Endothelial cell (in vitro differentiated cells): Measurements from ENCODE around the gene GABBR2. TPM values are rescaled to one million over a fixed set of nuclear protein-coding genes. Genes with fewer than 3 reads are reported as not detected.

ENCODE experiments used
- DNase-seq: peaks from one replicate; pipeline ENCODE4 v3.0.0; 2021; ENCODE audit warnings: low spot score
- H3K27ac Mint-ChIP-seq: one replicate; pipeline ENCODE4 v1.8.0; 2021; ENCODE audit warnings: mixed read lengths, inconsistent platforms; ENCODE audit not compliant: unreplicated experiment
- H3K27me3 Mint-ChIP-seq: one replicate; pipeline ENCODE4 v1.8.0; 2021; ENCODE audit warnings: mild to moderate bottlenecking, moderate library complexity, mixed read lengths, inconsistent platforms; ENCODE audit not compliant: unreplicated experiment
- H3K36me3 Mint-ChIP-seq: one replicate; pipeline ENCODE4 v1.8.0; 2021; ENCODE audit warnings: mild to moderate bottlenecking, low read depth, mixed read lengths, inconsistent platforms; ENCODE audit not compliant: unreplicated experiment
- H3K4me1 Mint-ChIP-seq: one replicate; pipeline ENCODE4 v1.8.0; 2021; ENCODE audit warnings: mild to moderate bottlenecking, mixed read lengths, inconsistent platforms; ENCODE audit not compliant: unreplicated experiment
- H3K4me3 Mint-ChIP-seq: one replicate; pipeline ENCODE4 v1.8.0; 2021; ENCODE audit warnings: mild to moderate bottlenecking, mixed read lengths, inconsistent platforms; ENCODE audit not compliant: unreplicated experiment
- H3K9me3 Mint-ChIP-seq: one replicate; pipeline ENCODE4 v1.8.0; 2021; ENCODE audit warnings: mixed read lengths, inconsistent platforms; ENCODE audit not compliant: unreplicated experiment
- total RNA-seq: library from RNA; stranded (reverse); fragmentation: NEBNext Ultra II Directional; extraction: Animal tissue kit (Norgen Biotek cat#: 25700); gene quantifications from one replicate; pipeline ENCODE4 v1.2.1, GENCODE V29; 2021; ENCODE audit not compliant: unreplicated experiment
- TF ChIP-seq, protein P1 (sequence below): fragments of 200-600 bp; sonication (generic); IDR thresholded peaks from one replicate; pipeline ENCODE4 v1.5.0; 2021; ENCODE audit warnings: antibody characterized with exemption; ENCODE audit not compliant: unreplicated experiment

GABBR2 gene
- total RNA-seq, 1 donor from 2014 or later = 0.46 TPM

- Mint-ChIP-seq H3K4me1 (peaks cover 7% of the 10 kb centered on the region), H3K27me3 (no peaks in the 10 kb centered on the region), H3K36me3 (no peaks in the 10 kb centered on the region), H3K9me3 (no peaks in the 10 kb centered on the region), H3K27ac (no peak overlapping the region), H3K4me3 (no peak overlapping the region)
- TF ChIP-seq, protein P1, sequence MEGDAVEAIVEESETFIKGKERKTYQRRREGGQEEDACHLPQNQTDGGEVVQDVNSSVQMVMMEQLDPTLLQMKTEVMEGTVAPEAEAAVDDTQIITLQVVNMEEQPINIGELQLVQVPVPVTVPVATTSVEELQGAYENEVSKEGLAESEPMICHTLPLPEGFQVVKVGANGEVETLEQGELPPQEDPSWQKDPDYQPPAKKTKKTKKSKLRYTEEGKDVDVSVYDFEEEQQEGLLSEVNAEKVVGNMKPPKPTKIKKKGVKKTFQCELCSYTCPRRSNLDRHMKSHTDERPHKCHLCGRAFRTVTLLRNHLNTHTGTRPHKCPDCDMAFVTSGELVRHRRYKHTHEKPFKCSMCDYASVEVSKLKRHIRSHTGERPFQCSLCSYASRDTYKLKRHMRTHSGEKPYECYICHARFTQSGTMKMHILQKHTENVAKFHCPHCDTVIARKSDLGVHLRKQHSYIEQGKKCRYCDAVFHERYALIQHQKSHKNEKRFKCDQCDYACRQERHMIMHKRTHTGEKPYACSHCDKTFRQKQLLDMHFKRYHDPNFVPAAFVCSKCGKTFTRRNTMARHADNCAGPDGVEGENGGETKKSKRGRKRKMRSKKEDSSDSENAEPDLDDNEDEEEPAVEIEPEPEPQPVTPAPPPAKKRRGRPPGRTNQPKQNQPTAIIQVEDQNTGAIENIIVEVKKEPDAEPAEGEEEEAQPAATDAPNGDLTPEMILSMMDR = no peak
- DNase-seq = no peak
These were observed 367.3 kb downstream of the GABBR2 start for GRCh38 chr9:98341157-98342097.

GRCh38 chr9:98339987-98340800 lies 368.5 kb downstream of the GABBR2 start:
- no peak for DNase-seq
- H3K4me1 Mint-ChIP-seq = peaks cover 7% of the 10 kb centered on the region
- H3K36me3 Mint-ChIP-seq = no peaks in the 10 kb centered on the region
- no peaks in the 10 kb centered on the region for H3K27me3 Mint-ChIP-seq
- no peaks in the 10 kb centered on the region for H3K9me3 Mint-ChIP-seq
- TF ChIP-seq, protein P1 = no peak
- H3K4me3 Mint-ChIP-seq = no peak overlapping the region
- H3K27ac Mint-ChIP-seq = no peak overlapping the region

GRCh38 chr9:98335661-98336060 lies 373.1 kb downstream of the GABBR2 start:
- Mint-ChIP-seq H3K36me3 (no peaks in the 10 kb centered on the region), H3K4me3 (no peak overlapping the region), H3K9me3 (no peaks in the 10 kb centered on the region), H3K27me3 (no peaks in the 10 kb centered on the region), H3K4me1 (no peaks in the 10 kb centered on the region), H3K27ac (no peak overlapping the region)
- TF ChIP-seq, protein P1 = no peak
- no peak for DNase-seq

- Mint-ChIP-seq H3K4me3 (no peak overlapping the region), H3K27me3 (no peaks in the 10 kb centered on the region), H3K27ac (no peak overlapping the region), H3K36me3 (no peaks in the 10 kb centered on the region), H3K4me1 (no peaks in the 10 kb centered on the region), H3K9me3 (no peaks in the 10 kb centered on the region)
- no peak for DNase-seq
- TF ChIP-seq, protein P1 = no peak
These were observed 373.9 kb downstream of the GABBR2 start for GRCh38 chr9:98334796-98335195.
